GM12878 (cell line): ENCODE measurements around the gene ATG4B. TPM values are rescaled to one million over a fixed set of nuclear protein-coding genes. Genes with fewer than 3 reads are reported as not detected.

ENCODE experiments used
- ATAC-seq: fragments of 200-7000 bp; cut with Tn5 transposase; 3 replicates; pipeline ENCODE4 v1.9.1; 2020; ENCODE audit warnings: mild to moderate bottlenecking, moderate library complexity
- BruUV-seq: library from RNA; stranded (reverse); fragments of 400-500 nt; replicated peaks from 2 replicates; lab custom pipeline; 2021; lab: Mats Ljungman, UMichigan
- CTCF ChIA-PET: fragments of 300-600 bp; sonication (Branson Sonifier 250); formaldehyde crosslinking; extraction: SDS; loops from one replicate; lab custom pipeline; 2021; ENCODE audit warnings: inconsistent platforms; lab: Yijun Ruan, JAX
- POLR2A ChIA-PET: fragments of 350-600 bp; formaldehyde crosslinking; extraction: SDS; loops from one replicate; lab custom pipeline; 2021; ENCODE audit warnings: inconsistent platforms; lab: Charles Lee
- RAD21 ChIA-PET: fragments of 300-600 bp; sonication (Branson Sonifier 250); formaldehyde crosslinking; loops from one replicate; lab custom pipeline; 2023; ENCODE audit warnings: antibody characterized with exemption; ENCODE audit not compliant: unreplicated experiment; lab: Charles Lee
- SMC1A ChIA-PET: fragments of 300-600 bp; sonication (Branson Sonifier 250); formaldehyde crosslinking; loops from one replicate; lab custom pipeline; 2023; ENCODE audit not compliant: unreplicated experiment, uncharacterized antibody; lab: Charles Lee
- DNase-seq: peaks from one replicate; pipeline ENCODE4 v3.0.0-alpha.2; 2011; ENCODE audit warnings: low read depth, low spot score
- FAIRE-seq: peaks from 3 replicates; lab custom pipeline; 2011; peaks lifted over from hg19 to GRCh38; lab: Jason Lieb, UNC
- H2AFZ ChIP-seq: 2 replicates; pipeline ENCODE4 v1.6.0; 2011; ENCODE audit warnings: low read depth, low read length, control low read depth; ENCODE audit not compliant: control insufficient read depth
- H3K27ac ChIP-seq: 2 replicates; pipeline ENCODE4 v1.5.1; 2011; ENCODE audit warnings: control low read depth; ENCODE audit not compliant: control insufficient read depth, insufficient read depth
- H3K27me3 ChIP-seq, 2 experiments: replicated peaks in 1 of 2; 2 replicates each; pipeline versions ENCODE4 v1.6.0 to v1.6.1; 2011; ENCODE audit warnings: low read length in 1 of 2; ENCODE audit not compliant: control insufficient read depth in 2 of 2, insufficient read depth in 2 of 2
- H3K36me3 ChIP-seq, 2 experiments: 2 replicates each; pipeline ENCODE4 v1.5.1; 2011; ENCODE audit warnings: low read length in 1 of 2; ENCODE audit not compliant: control insufficient read depth in 2 of 2, insufficient read depth in 2 of 2
- H3K4me1 ChIP-seq: 2 replicates; pipeline ENCODE4 v1.6.1; 2011; ENCODE audit warnings: mild to moderate bottlenecking, low read length, moderate library complexity, mixed read lengths; ENCODE audit not compliant: control insufficient read depth, insufficient read depth
- H3K4me2 ChIP-seq: 2 replicates; pipeline ENCODE4 v1.6.0; 2011; ENCODE audit warnings: control low read depth; ENCODE audit not compliant: control insufficient read depth, insufficient read depth
- H3K4me3 ChIP-seq: fragments of 200-600 bp; sonication (generic); 2 replicates; pipeline ENCODE4 v1.5.1; 2016
- H3K79me2 ChIP-seq: 2 replicates; pipeline ENCODE4 v1.6.0; 2011; ENCODE audit warnings: low read length; ENCODE audit not compliant: control insufficient read depth, insufficient read depth
- H3K9ac ChIP-seq: 2 replicates; pipeline ENCODE4 v1.8.0; 2011; ENCODE audit warnings: low read length, control low read depth, mixed read lengths; ENCODE audit not compliant: control insufficient read depth, insufficient read depth
- H3K9me3 ChIP-seq: replicated peaks from 3 replicates; pipeline ENCODE4 v1.5.1; 2011; ENCODE audit warnings: mild to moderate bottlenecking, low read length; ENCODE audit not compliant: control insufficient read depth, insufficient read depth
- H4K20me1 ChIP-seq: 2 replicates; pipeline ENCODE4 v1.6.0; 2011; ENCODE audit not compliant: control insufficient read depth, insufficient read depth
- FOXK2 ChIP-seq: fragments of 450-650 bp; IDR thresholded peaks from 2 replicates; pipeline ENCODE4 v1.6.1; 2017; ENCODE audit warnings: mild to moderate bottlenecking, moderate library complexity
- IKZF2 ChIP-seq, 2 experiments: fragments of 450-650 bp; IDR thresholded peaks; 2 replicates each; pipeline ENCODE4 v1.6.1; 2017; ENCODE audit warnings: mild to moderate bottlenecking in 2 of 2, moderate library complexity in 2 of 2
- MYC ChIP-seq: IDR thresholded peaks from 2 replicates; pipeline ENCODE4 v1.6.1; 2011; ENCODE audit warnings: mild to moderate bottlenecking, low read length, moderate library complexity, inconsistent platforms; ENCODE audit not compliant: insufficient read depth, insufficient replicate concordance, insufficient read length, severe bottlenecking
- NR2C2 ChIP-seq: IDR thresholded peaks from 2 replicates; pipeline ENCODE4 v1.6.1; 2011; ENCODE audit warnings: borderline replicate concordance, low read depth; ENCODE audit not compliant: control insufficient read depth, insufficient read length
- USF1 ChIP-seq: IDR thresholded peaks from 2 replicates; pipeline ENCODE4 v1.6.1; 2011; ENCODE audit warnings: borderline replicate concordance, low read depth, mild to moderate bottlenecking, moderate library complexity, mixed read lengths, low read length; ENCODE audit not compliant: insufficient read depth; ENCODE audit errors: extremely low read length
- WGBS: methylation state at CpG from one replicate; pipeline ENCODE4 v1.1.6; 2016; ENCODE audit warnings: low lambda C conversion rate; ENCODE audit not compliant: insufficient replicate concordance, insufficient coverage; ENCODE audit errors: missing lambda C conversion rate; 5-methylcytosine and 5-hydroxymethylcytosine counted together
- in situ Hi-C: fragments of 300-500 bp; cut with MboI; formaldehyde crosslinking; loops from 9 replicates; pipeline ENCODE4 v1.14.3; 2018; ENCODE audit warnings: mixed read lengths
- intact Hi-C: fragments of 100-400 bp; cut with micrococcal nuclease; formaldehyde crosslinking; loops from one replicate; pipeline ENCODE4 v1.14.2; 2022; ENCODE audit not compliant: unreplicated experiment
- polyA plus RNA-seq, 11 experiments: library from polyadenylated mRNA; depleted of rRNA in 4 of 11; unstranded in 6 of 11; stranded (reverse) in 5 of 11; fragments of >200 nt; fragmentation: Nextera tagmentation in 4 of 11; fragmentation: Illumina TruSeq in 1 of 11; extraction: Ambion mirVana in 4 of 11; extraction: Trizol in 1 of 11; gene quantifications; 1 replicate in 1 of 11; 2 replicates in 10 of 11; pipeline versions ENCODE4 v1.2.1 to v1.2.3, GENCODE V29; 2011 to 2016; ENCODE audit warnings: inconsistent platforms in 2 of 11, missing spikeins in 2 of 11, low read depth in 1 of 11
- total RNA-seq, 4 experiments: library from RNA; depleted of rRNA in 3 of 4; stranded (reverse); fragments of >200 nt in 3 of 4; fragmentation: Illumina TruSeq in 1 of 4; extraction: Trizol in 1 of 4; gene quantifications; 2 replicates each; pipeline versions ENCODE4 v1.2.1 to v1.2.3, GENCODE V29; 2013 to 2021
- TF ChIP-seq, protein P1 (sequence below): fragments of 450-650 bp; IDR thresholded peaks from 2 replicates; pipeline ENCODE4 v1.6.1; 2016; ENCODE audit warnings: mild to moderate bottlenecking

ATG4B gene
- total and polyA plus RNA-seq, 10 of the 15 experiments (the other 5 are each of a cell fraction or from before 2014, with no cell fraction given), result 5.8 to 84.1 (median 64.9) TPM

GRCh38 chr2:241640165-241640795 is 2.8 kb downstream of the ATG4B start:
- TF ChIP-seq MYC, result no peak
- TF ChIP-seq NR2C2, result no peak
- TF ChIP-seq IKZF2 (IDR thresholded peaks at IDR 0.05), result no peak
- no peak for TF ChIP-seq FOXK2
- TF ChIP-seq, protein P1, sequence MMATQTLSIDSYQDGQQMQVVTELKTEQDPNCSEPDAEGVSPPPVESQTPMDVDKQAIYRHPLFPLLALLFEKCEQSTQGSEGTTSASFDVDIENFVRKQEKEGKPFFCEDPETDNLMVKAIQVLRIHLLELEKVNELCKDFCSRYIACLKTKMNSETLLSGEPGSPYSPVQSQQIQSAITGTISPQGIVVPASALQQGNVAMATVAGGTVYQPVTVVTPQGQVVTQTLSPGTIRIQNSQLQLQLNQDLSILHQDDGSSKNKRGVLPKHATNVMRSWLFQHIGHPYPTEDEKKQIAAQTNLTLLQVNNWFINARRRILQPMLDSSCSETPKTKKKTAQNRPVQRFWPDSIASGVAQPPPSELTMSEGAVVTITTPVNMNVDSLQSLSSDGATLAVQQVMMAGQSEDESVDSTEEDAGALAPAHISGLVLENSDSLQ, result peak; percentile 45; the same call in 1 of the 2 replicates
- TF ChIP-seq USF1, result no peak
- no peak overlapping the region for H3K9ac ChIP-seq
- intact Hi-C loops, result no loop called here
- BruUV-seq, result no TSS peak
- ChIA-PET POLR2A (interaction anchor here (0.6 kb wide), 1 partner anchor 62 kb away, joined by 3 read pairs; no protein-coding TSS in a partner anchor), CTCF (no interaction called here), RAD21 (no interaction called here), SMC1A (interaction anchor here (1.0 kb wide), 1 partner anchor 9 kb away, joined by 3 read pairs; no protein-coding TSS in a partner anchor)
- FAIRE-seq, result no peak
- no peaks in the 10 kb centered on the region; the same call in 1 of the 3 replicates for H3K9me3 ChIP-seq
- DNase-seq, result no peak
- no peak overlapping the region for H3K27ac ChIP-seq
- no peaks in the 10 kb centered on the region for H4K20me1 ChIP-seq
- H2AFZ ChIP-seq, result no peak overlapping the region
- 97% methylated on average over 8 of the region's 8 CpGs for WGBS
- H3K79me2 ChIP-seq, result peaks cover 70% of the 10 kb centered on the region
- no peak overlapping the region for H3K4me3 ChIP-seq
- in situ Hi-C loops, result no loop called here
- no peak for ATAC-seq
- no peak overlapping the region for H3K4me2 ChIP-seq
- H3K27me3 ChIP-seq, result no peaks in the 10 kb centered on the region
- peaks cover 2 to 3% of the 10 kb centered on the region in 2 experiments; a peak in 1 of 4 replicates for H3K36me3 ChIP-seq
- peaks cover 8% of the 10 kb centered on the region for H3K4me1 ChIP-seq
